ENCODE data around the gene SRM.
A peak's percentile ranks its signal among the peaks of the same experiment; 100 is the strongest.
"Not testable (repeated sequence)": the region's sequence is repeated elsewhere in the genome, so short reads cannot be mapped to it uniquely, and the experiment has no call there.

The SRM gene

DNA sequence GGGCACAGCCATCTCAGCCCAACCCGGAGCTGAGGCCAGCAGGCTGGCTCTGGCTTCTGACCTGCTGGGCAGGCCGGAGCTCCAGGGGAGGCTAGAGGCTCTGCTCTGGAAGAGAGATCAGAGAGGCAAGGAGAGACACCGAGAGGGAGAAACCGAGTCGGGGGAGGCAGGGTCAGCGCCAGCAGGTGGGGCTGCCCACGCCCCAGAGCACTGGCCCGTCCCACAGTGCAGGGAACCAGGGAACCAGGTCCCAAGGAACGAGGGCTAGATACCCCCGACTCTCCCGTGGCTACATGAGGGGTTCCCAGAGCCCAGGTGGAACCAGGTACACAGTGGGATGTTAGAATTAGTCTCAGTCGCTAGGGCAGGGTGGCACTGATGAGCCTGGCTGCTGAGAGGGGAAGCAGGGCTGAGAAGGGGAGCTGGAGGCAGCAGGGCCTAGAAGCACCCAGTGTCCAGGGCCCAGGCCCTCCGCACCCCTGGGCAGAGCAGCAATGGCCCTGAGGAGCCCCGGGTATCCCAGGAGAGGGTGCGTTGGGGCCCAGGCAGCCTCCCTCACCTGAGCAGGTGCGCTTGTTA lies 14.9 kb downstream of the SRM start:
- DNase-seq: no peak
- Mint-ChIP-seq H3K4me3 (no peak overlapping the region), H3K27me3 (no peaks in the 10 kb centered on the region), H3K36me3 (no peaks in the 10 kb centered on the region), H3K4me1 (no peaks in the 10 kb centered on the region), H3K9me3 (no peaks in the 10 kb centered on the region), H3K27ac (no peak overlapping the region)
- CTCF ChIA-PET: interaction anchor here (1.4 kb wide), 1 partner anchor 11 kb away, joined by 3 read pairs; no protein-coding TSS in a partner anchor

DNA sequence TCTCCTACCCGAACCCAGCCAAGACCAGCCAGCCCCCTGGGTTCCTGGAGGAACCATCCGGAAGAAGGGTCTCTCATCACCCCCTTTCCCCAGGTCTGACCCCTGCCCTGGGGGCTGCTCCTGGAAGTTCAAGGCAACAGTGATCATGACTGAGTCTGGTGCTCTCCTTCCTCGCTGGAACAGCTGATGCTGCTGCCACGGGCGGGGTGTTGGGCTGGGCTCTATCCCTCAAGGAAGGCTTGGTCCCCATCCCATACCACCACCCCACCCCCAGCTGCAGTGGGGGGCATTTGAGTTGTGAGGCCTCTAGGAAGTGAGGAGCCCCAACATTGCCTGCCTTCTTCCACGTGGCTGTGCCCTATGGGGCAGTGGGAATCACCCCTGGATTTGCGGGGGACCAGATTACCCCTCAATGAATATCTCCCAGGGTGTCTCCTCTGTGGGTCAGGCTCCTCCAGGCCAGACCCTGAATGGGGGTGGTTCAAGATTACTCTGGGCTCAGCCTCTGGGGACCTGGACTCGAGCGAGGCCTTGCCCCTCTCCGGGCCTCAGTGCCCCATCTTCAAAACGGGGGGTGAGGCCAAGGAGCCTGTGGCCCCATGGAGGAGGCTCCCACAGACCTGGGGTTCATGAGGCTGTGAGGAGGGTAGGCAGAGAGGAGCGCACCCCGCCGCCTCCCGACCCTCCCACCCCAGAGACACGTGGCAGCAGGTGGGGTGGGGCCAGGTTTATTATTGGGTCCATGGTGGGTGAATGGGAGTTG lies 15.6 kb downstream of the SRM start:
- CTCF ChIA-PET: no interaction called here
- Mint-ChIP-seq H3K27ac (no peak overlapping the region), H3K36me3 (no peaks in the 10 kb centered on the region), H3K27me3 (no peaks in the 10 kb centered on the region), H3K4me1 (no peaks in the 10 kb centered on the region), H3K9me3 (no peaks in the 10 kb centered on the region), H3K4me3 (no peak overlapping the region)
- no peak for DNase-seq

DNA sequence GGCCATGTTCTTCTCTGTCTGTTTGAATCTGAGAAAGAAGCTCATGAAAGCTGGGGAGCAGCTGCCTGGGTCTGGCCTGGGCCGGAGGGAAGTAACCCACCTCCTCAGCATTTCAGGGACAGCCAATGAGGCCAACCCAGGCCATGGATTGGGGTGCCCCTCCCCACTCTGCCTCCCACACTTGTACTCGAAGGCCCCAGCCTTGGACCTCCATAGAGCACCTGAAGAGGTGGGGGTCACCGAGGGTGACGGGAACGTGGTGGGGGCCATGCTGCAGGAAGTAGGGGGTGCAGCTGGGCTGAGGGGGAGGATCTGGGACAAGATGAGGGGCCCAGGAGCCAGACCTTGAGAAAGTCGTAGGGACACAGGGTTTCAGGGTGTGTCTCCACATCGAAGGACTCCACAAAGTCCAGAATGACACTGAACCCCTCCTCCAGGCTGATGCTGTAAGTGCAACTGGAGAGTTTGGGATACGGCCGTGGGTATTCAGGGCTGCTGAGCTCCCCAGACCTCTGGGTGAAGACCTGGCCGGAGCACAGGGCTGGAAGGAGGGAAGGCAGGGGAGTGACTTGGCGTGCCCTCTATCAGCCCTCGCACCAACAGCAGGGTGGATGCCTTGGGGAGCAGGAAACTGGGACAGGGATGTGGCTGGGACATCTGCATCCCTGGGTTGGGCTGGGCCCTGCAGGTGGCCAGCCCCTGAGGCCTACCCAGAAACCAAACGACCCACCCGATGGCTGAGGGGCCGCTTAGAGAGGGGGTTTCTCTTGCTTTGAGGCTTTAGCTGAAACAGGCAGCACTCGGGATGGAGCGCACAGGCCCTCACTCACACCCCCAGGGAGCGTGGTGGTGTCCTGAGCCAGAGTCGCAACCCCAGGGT lies 16.6 kb downstream of the SRM start:
- Mint-ChIP-seq H3K27me3 (no peaks in the 10 kb centered on the region), H3K4me3 (no peak overlapping the region), H3K9me3 (no peaks in the 10 kb centered on the region), H3K27ac (no peak overlapping the region), H3K36me3 (no peaks in the 10 kb centered on the region), H3K4me1 (no peaks in the 10 kb centered on the region)
- no peak for DNase-seq
- CTCF ChIA-PET: no interaction called here

DNA sequence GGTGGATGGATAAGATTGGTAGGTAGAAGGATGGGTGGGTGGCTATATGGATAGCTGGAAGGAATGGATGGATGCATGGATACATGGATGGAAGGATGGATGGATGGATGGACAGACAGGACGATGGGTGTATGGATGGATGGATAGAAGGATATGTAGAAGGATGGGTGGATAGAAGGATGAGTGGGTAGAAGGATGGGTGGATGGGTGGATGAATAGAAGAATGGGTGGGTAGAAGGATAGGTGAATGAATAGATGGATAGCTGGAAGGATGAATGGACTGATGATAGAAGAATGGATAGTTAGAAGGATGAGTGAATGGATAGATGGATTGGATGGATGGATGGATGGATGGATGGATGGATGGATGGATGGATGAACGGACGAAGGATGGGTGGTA lies 17.8 kb downstream of the SRM start:
- Mint-ChIP-seq H3K4me1 (peaks cover 7% of the 10 kb centered on the region), H3K9me3 (no peaks in the 10 kb centered on the region), H3K27me3 (no peaks in the 10 kb centered on the region), H3K27ac (no peak overlapping the region), H3K4me3 (no peak overlapping the region), H3K36me3 (no peaks in the 10 kb centered on the region)
- DNase-seq: no peak
- CTCF ChIA-PET: interaction anchor here (0.6 kb wide), 1 partner anchor 53 kb away, joined by 5 read pairs; no protein-coding TSS in a partner anchor

DNA sequence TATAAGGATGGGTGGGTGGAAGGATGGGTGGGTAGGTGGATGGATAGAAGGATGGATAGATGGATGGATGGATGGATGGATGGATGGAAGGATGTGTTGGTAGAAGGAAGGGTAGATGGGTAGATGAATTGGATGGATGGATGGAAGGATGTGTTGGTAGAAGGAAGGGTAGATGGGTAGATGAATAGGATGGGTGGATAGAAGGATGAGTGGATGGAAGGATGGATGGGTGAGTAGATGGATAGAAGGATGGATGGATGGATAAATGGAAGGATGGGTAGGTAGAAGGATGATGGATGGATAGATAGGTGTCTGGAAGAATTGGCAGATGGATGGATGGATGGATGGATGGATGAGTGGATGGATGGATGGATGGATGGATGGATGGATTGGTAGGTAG lies 18.8 kb downstream of the SRM start:
- H3K27me3 Mint-ChIP-seq: no peaks in the 10 kb centered on the region
- H3K4me1 Mint-ChIP-seq: peaks cover 7% of the 10 kb centered on the region
- H3K36me3 Mint-ChIP-seq: no peaks in the 10 kb centered on the region
- H3K27ac Mint-ChIP-seq: no peak overlapping the region
- H3K4me3 Mint-ChIP-seq: no peak overlapping the region
- no peaks in the 10 kb centered on the region for H3K9me3 Mint-ChIP-seq
- no peak for DNase-seq
- CTCF ChIA-PET: no interaction called here

DNA sequence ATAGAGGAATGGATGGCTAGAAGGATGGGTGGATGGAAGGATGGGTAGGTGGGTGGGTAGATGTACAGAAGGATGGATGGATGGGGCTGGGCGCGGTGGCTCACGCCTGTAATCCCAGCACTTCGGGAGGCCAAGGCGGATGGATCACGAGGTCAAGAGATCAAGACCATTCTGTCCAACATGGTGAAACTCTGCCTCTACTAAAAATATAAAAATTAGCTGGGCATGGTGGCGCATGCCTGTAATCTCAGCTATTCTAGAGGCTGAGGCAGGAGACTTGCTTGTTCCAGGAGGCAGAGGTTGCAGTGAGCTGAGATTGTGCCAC lies 19.8 kb downstream of the SRM start:
- CTCF ChIA-PET: interaction anchor here (5.3 kb wide), 1 partner anchor 606 kb away, joined by 101 read pairs; no protein-coding TSS in a partner anchor
- not testable (repeated sequence) for H3K4me1 Mint-ChIP-seq, H3K9me3 Mint-ChIP-seq, H3K4me3 Mint-ChIP-seq, DNase-seq, H3K36me3 Mint-ChIP-seq, H3K27me3 Mint-ChIP-seq, H3K27ac Mint-ChIP-seq

DNA sequence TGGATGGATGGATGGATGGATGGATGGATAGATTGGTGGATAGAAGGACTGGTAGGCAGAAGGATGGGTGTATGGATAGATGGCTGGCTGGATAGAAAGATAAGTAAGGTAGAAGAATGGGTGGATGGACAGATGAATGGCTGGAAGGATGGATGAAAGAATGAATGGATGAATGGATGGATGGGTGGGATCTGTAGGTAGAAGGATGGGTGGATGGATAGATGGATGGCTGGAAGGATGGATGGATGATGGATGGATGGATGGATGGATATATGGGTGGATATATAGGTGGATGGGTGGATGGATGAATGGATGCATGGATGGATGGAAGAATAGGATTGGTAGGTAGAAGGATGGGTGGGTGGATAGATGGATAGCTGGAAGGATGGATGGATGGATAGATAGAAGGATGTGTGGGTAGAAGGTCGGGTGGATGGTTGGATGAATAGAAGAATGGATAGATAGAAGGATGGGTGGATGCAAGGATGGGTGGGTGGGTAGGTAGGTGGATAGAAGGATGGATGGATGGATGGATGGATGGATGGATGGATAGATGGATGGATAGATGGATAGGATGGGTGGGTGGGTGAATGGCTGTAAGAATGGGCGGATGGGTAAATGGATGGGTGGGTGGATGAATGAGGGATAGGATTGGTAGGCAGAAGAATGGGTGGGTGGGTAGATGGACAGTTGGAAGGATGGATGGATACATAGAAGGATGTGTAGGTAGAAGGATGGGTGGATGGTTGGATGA lies 20.3 kb downstream of the SRM start:
- H3K4me1 Mint-ChIP-seq: peaks cover 7% of the 10 kb centered on the region
- H3K27ac Mint-ChIP-seq: no peak overlapping the region
- H3K27me3 Mint-ChIP-seq: peaks cover 2% of the 10 kb centered on the region
- no peaks in the 10 kb centered on the region for H3K9me3 Mint-ChIP-seq
- H3K4me3 Mint-ChIP-seq: no peak overlapping the region
- no peaks in the 10 kb centered on the region for H3K36me3 Mint-ChIP-seq
- DNase-seq: no peak
- CTCF ChIA-PET: interaction anchor here (1.2 to 5.3 kb wide), 5 partner anchors 25 to 606 kb away, joined by 4 to 101 read pairs (median 6); partner anchors contain the start of gene EXOSC10

DNA sequence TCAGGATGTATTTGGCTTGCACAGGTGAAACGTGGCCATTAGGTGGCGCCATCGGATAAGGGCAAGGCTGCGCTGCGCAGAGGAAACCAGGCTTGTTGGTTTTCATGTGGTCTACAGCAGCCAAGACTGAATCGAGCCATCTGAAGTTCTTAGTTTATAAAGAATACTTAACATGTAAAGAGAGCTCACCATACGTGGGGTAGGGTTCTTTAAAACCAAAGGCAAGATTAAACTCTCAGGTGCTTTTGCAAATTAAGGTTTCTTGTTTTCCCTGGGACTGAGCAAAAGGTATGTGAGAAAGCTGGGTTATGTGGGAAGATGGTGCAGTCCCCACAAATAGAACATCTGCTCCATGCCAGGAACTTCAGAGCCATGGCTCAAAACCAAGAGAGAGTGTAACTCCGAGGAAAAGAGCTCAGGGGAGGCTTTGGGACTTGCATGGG lies 22.1 kb downstream of the SRM start:
- CTCF ChIA-PET: interaction anchor here (0.6 to 5.3 kb wide), 72 partner anchors 9 to 712 kb away, joined by 3 to 101 read pairs (median 4); partner anchors contain the start of genes EXOSC10 and MASP2

DNA sequence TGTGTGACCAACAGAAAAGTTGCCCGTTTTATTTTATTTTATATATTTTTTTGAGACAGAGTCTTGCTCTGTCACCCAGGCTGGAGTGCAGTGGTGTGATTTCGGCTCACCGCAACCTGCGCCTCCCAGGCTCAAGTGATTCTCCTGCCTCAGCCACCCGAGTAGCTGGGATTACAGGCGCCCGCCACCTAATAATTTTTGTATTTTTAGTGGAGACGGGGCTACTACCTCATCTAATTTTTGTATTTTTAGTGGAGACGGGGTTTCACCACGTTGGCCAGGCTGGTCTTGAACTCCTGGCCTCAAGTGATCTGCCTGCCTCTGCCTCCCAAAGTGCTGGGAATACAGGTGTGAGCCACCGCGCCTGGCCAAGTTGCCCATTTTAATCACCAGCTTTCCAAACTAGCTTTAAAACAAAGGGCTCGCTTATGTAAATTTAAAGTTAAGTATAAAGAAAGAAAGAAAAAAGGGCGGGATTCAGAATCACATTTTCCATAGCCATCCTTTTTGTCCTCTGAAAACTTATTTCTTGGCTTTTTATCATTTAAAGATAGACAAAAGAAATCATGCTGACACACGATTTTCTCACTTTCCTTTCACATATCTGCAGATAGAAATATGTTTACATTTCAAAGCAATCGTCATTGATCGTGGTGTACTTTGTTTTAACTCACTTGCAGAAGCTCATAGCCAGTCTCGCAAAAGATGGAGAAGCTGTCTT lies 22.6 kb downstream of the SRM start:
- not testable (repeated sequence) for H3K9me3 Mint-ChIP-seq, DNase-seq, H3K36me3 Mint-ChIP-seq, H3K27me3 Mint-ChIP-seq, H3K4me1 Mint-ChIP-seq, H3K27ac Mint-ChIP-seq, H3K4me3 Mint-ChIP-seq
- CTCF ChIA-PET: interaction anchor here (0.6 to 5.3 kb wide), 64 partner anchors 9 to 712 kb away, joined by 3 to 101 read pairs (median 4); partner anchors contain the start of gene MASP2

More for the DNA sequence above, 22.1 kb downstream of the SRM start:
- Mint-ChIP-seq H3K4me3 (no peak overlapping the region), H3K9me3 (no peaks in the 10 kb centered on the region), H3K27ac (no peak overlapping the region), H3K4me1 (peaks cover 7% of the 10 kb centered on the region), H3K36me3 (no peaks in the 10 kb centered on the region), H3K27me3 (peaks cover 4% of the 10 kb centered on the region)
- DNase-seq: peak; percentile 92

DNA sequence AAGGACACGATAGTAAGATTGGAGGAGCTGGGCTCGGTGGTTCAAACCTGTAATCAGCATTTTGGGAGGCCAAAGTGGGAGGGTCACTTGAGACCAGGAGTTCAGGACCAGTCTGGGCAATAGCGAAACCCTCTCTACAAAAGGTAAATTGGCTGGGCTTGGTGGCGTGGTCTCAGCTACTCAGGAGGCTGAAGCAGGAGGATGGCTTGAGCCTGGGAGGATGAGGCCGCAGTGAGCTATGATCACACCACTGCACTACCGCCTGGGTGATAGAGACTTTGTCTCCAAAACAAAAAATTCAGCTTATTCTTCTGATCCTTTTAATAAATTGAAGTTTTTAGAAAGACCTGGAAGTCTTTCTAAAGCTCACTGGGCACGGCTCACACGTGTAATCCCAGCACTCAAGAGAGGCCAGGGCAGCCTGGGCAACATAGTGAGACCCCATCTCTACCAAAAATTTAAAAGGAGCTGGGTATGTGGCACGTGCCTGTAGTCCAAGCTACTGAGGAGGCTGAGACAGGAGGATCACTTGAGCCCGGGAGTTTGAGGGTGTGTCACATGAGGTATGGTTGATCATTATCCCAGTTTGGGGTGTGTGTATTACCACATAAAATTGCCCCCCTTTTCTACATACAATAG lies 28.1 kb downstream of the SRM start:
- H3K4me3 Mint-ChIP-seq: no peak overlapping the region
- peaks cover 4% of the 10 kb centered on the region for H3K27me3 Mint-ChIP-seq
- H3K27ac Mint-ChIP-seq: peak overlapping the region; percentile 50
- CTCF ChIA-PET: interaction anchor here (1.1 kb wide), 1 partner anchor 349 kb away, joined by 4 read pairs; no protein-coding TSS in a partner anchor
- peaks cover 13% of the 10 kb centered on the region for H3K36me3 Mint-ChIP-seq
- no peaks in the 10 kb centered on the region for H3K4me1 Mint-ChIP-seq
- DNase-seq: no peak
- H3K9me3 Mint-ChIP-seq: no peaks in the 10 kb centered on the region

DNA sequence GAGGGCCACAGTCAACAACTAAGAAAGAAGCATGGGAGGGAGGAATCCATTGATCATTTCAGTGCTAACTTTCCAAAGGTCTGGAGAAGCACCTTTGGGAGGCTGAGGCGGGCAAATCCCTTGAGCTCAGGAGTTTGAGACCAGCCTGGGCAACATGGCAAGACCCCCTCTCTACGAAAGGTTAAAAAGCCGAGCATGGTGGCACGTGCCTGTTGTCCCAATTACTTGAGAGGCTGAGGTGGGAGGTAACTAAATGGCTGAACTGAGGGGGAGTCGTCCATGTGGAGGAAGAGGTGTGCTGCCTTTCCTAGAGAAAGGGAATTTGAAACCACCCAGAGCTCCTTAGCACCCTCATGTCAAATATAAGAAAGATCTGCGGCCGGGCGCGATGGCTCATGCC lies 29.0 kb downstream of the SRM start:
- Mint-ChIP-seq H3K27me3 (peaks cover 4% of the 10 kb centered on the region), H3K4me3 (no peak overlapping the region), H3K4me1 (no peaks in the 10 kb centered on the region), H3K27ac (no peak overlapping the region), H3K36me3 (peaks cover 17% of the 10 kb centered on the region), H3K9me3 (no peaks in the 10 kb centered on the region)
- CTCF ChIA-PET: interaction anchor here (1.3 kb wide), 1 partner anchor 611 kb away, joined by 3 read pairs; no protein-coding TSS in a partner anchor
- DNase-seq: no peak

DNA sequence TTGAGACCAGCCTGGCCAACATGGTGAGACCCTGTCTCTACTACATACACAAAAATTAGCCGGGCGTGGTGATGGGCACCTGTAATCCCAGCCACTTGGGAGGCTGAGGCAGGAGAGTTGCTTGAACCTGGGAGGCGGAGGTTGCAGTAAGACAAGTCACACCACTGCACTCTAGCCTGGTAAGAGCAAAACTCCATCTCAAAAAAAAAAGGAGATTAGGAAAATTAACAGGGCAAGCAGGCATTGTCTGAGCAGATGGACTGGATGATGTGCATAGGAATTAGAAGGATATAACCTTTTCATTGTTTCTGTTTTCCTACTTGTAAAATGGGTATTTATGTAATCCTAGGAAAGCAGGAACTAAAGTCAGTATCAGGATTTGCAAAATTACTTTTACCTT lies 31.8 kb downstream of the SRM start:
- peaks cover 38% of the 10 kb centered on the region for H3K36me3 Mint-ChIP-seq
- H3K9me3 Mint-ChIP-seq: no peaks in the 10 kb centered on the region
- no peak overlapping the region for H3K4me3 Mint-ChIP-seq
- CTCF ChIA-PET: interaction anchor here (1.6 kb wide), 1 partner anchor 9 kb away, joined by 5 read pairs; no protein-coding TSS in a partner anchor
- no peak for DNase-seq
- H3K27me3 Mint-ChIP-seq: no peaks in the 10 kb centered on the region
- peaks cover 3% of the 10 kb centered on the region for H3K4me1 Mint-ChIP-seq
- no peak overlapping the region for H3K27ac Mint-ChIP-seq

DNA sequence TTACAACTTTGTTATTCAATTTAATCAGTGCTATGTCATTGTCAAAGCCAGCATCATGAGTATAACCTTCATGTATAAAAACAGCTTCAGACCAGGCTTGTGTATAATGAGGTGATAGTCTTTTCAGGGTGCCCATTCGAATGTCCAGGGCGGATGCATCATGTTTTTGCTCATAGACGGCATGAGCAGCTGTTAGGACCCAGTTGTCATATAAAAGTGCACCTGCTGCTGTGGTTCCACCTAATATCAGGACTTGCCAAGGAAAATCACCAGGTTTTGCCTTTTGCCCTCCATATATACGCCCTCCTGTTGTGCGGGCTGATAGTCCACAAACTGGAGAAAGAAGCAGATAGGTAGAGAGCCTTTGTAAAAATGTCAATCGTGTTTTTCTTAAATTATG lies 32.5 kb downstream of the SRM start:
- CTCF ChIA-PET: interaction anchor here (1.6 kb wide), 1 partner anchor 10 kb away, joined by 5 read pairs; no protein-coding TSS in a partner anchor
- Mint-ChIP-seq H3K9me3 (no peaks in the 10 kb centered on the region), H3K4me3 (no peak overlapping the region), H3K36me3 (peaks cover 44% of the 10 kb centered on the region), H3K27ac (no peak overlapping the region), H3K27me3 (no peaks in the 10 kb centered on the region), H3K4me1 (peaks cover 4% of the 10 kb centered on the region)
- DNase-seq: no peak

Measured in activated naive CD4-positive, alpha-beta T cell treated with anti-CD3 and anti-CD28 coated beads, Interleukin-2, amount 10 ng/mL, durations not matched to agents 7 days and 5 days (primary cell).